ENCODE measurements around the gene GALNT10. TPM values are rescaled to one million over a fixed set of nuclear protein-coding genes. Genes with fewer than 3 reads are reported as not detected.
A peak's percentile ranks its signal among the peaks of the same experiment; 100 is the strongest.

Gene GALNT10
- total RNA-seq, 2 experiments from 2014 or later, result 12.9 to 15.2 TPM

GRCh38 chr5:154178661-154179060, 11.9 kb upstream of the GALNT10 start:
- no peak for DNase-seq
- TF ChIP-seq, protein P1, sequence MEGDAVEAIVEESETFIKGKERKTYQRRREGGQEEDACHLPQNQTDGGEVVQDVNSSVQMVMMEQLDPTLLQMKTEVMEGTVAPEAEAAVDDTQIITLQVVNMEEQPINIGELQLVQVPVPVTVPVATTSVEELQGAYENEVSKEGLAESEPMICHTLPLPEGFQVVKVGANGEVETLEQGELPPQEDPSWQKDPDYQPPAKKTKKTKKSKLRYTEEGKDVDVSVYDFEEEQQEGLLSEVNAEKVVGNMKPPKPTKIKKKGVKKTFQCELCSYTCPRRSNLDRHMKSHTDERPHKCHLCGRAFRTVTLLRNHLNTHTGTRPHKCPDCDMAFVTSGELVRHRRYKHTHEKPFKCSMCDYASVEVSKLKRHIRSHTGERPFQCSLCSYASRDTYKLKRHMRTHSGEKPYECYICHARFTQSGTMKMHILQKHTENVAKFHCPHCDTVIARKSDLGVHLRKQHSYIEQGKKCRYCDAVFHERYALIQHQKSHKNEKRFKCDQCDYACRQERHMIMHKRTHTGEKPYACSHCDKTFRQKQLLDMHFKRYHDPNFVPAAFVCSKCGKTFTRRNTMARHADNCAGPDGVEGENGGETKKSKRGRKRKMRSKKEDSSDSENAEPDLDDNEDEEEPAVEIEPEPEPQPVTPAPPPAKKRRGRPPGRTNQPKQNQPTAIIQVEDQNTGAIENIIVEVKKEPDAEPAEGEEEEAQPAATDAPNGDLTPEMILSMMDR (IDR thresholded peaks at IDR 0.05), result no peak
- intact Hi-C loops (cut with micrococcal nuclease), result loop anchor here (2.0 kb wide), 1 partner anchor 202 kb away; no protein-coding TSS in a partner anchor
- Mint-ChIP-seq H3K27me3 (peaks cover 8% of the 10 kb centered on the region), H3K4me3 (no peak overlapping the region), H3K4me1 (ENCODE audit: low read depth) (no peaks in the 10 kb centered on the region), H3K36me3 (ENCODE audit: low read depth) (no peaks in the 10 kb centered on the region), H3K9me3 (no peaks in the 10 kb centered on the region), H3K27ac (no peak overlapping the region)
- ChIA-PET CTCF (interaction anchor here (2.8 to 16.7 kb wide), 3 partner anchors 13 to 204 kb away, joined by 24 to 161 read pairs (median 40); partner anchors contain the start of gene GALNT10), POLR2A (no interaction called here)
- no peak for ATAC-seq

DNA sequence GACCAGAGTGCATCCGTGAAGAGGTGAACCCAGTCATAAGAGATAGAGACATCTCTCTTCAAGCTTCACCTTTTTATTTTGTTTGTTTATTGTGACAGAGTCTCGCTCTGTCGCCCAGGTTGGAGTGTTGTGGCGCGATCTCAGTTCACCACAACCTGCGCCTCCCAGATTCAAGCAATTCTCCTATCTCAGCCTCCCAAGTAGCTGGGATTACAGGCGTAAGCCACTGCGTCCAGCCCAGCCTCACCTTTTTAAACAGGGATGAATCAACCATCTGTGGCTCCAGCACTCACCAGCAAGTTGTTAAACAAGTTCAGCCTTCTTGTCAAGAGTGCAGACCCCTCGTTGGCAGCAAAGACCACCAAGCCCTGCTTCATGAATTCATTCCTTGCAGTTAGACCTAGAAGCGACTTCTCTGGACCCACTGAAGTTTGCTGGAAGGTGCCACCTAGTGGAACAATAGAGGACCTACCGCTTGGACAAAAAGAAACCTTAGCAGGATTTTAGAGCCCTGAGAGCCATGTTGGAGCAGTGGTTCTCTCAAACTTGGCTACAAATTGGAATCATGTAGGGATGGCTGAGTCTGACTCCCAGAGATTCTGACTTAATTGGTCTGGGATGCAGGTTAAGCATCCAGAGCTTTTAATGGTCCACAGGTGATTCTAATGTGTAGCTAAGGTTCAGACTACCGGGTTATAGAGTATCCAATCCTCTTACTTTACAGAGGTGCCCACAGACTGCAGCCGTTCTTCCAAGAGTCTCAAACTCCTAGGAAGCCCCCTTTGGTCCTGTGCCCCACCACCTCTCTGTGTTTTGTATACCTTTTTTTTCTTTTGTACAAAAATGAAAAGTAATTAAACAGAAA, 10.5 kb upstream of the GALNT10 start:
- Mint-ChIP-seq H3K4me3 (no peak overlapping the region), H3K36me3 (ENCODE audit: low read depth) (no peaks in the 10 kb centered on the region)

DNA sequence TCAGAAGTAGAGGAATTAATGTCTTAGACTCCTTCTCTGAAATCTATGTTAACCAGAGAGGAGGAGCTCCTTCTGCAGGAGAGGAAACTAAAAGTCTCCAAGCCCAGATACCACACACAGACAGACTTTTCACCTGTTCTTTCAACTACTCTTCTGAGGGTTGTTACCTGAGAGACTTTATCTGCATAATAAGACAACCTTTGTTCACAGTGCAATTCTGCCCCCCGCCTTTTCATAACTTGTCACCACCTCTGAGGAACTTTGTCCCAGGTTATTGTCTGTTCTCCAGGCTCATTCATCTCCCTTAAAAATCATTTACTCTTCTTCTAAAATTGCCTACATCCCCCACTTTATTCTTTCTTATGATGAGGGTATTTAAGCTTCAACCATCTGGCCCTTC, 9.4 kb upstream of the GALNT10 start:
- POLR2A ChIA-PET, result interaction anchor here (0.6 to 1.8 kb wide), 3 partner anchors 9 to 16 kb away, joined by 3 to 4 read pairs (median 3); no protein-coding TSS in a partner anchor
- DNase-seq, result no peak
- CTCF ChIA-PET, result interaction anchor here (0.9 to 16.7 kb wide), 10 partner anchors 10 to 223 kb away, joined by 3 to 161 read pairs (median 4); partner anchors contain the start of gene GALNT10
- no peak overlapping the region for H3K4me3 Mint-ChIP-seq
- H3K4me1 Mint-ChIP-seq (ENCODE audit: low read depth), result no peaks in the 10 kb centered on the region
- intact Hi-C loops (cut with micrococcal nuclease), result loop anchor here (2.0 kb wide), 1 partner anchor 108 kb away; no protein-coding TSS in a partner anchor
- H3K36me3 Mint-ChIP-seq (ENCODE audit: low read depth), result no peaks in the 10 kb centered on the region
- no peak overlapping the region for H3K27ac Mint-ChIP-seq
- peaks cover 8% of the 10 kb centered on the region for H3K27me3 Mint-ChIP-seq
- TF ChIP-seq, protein P1 (IDR thresholded peaks at IDR 0.05), result no peak
- no peaks in the 10 kb centered on the region for H3K9me3 Mint-ChIP-seq
- no peak for ATAC-seq

More for the DNA sequence above, 10.5 kb upstream of the GALNT10 start:
- intact Hi-C loops (cut with micrococcal nuclease), result loop anchor here (2.0 kb wide), 2 partner anchors 107 to 203 kb away; no protein-coding TSS in a partner anchor
- ATAC-seq, result peak; percentile 97
- DNase-seq, result peak; percentile 48
- Mint-ChIP-seq H3K4me1 (ENCODE audit: low read depth) (no peaks in the 10 kb centered on the region), H3K27me3 (peaks cover 8% of the 10 kb centered on the region), H3K27ac (no peak overlapping the region), H3K9me3 (no peaks in the 10 kb centered on the region)
- ChIA-PET CTCF (interaction anchor here (0.6 to 16.7 kb wide), 25 partner anchors 11 to 227 kb away, joined by 3 to 161 read pairs (median 3); partner anchors contain the start of gene GALNT10), POLR2A (interaction anchor here (1.1 kb wide), 1 partner anchor 225 kb away, joined by 3 read pairs; no protein-coding TSS in a partner anchor)
- TF ChIP-seq, protein P1 (IDR thresholded peaks at IDR 0.05), result peak; percentile 57

DNA sequence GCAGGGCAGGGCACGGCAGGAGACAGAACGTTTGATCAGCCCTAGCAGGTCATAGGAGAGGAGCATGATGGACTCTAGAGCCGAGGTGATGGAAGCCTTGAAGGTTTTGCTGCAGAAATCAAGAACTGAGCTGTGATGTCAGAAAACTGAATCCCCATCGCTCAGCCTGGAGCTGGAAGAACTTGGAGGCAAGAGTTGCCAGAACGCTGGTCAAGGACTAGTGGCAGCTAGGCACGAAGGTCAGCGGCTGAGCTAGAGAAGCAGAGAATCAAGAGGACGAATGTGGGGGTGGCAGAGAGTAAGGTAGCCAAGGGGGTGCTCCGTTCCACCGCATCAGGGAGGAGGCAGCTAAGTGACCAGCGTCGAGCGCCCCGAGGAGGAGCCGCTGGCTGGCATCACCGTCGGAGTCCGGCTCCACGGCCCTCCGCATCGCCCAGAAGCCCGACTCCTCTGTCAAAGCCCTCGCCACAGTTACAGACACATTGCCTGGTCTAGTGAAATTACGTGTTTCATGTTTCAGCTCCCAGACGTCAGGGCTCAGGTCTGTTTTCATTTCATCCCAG, 1.2 kb upstream of the GALNT10 start:
- ATAC-seq (no peak), DNase-seq (no peak)
- no peaks in the 10 kb centered on the region for H3K36me3 Mint-ChIP-seq (ENCODE audit: low read depth)
- TF ChIP-seq, protein P1 (IDR thresholded peaks at IDR 0.05), result no peak
- peak overlapping the region; percentile 43 for H3K27ac Mint-ChIP-seq
- H3K4me3 Mint-ChIP-seq, result peak overlapping the region; percentile 75
- ChIA-PET POLR2A (interaction anchor here (0.8 to 3.6 kb wide), 13 partner anchors 8 to 151 kb away, joined by 3 to 18 read pairs (median 6); partner anchors contain the start of genes FAM114A2 and MFAP3), CTCF (interaction anchor here (0.7 to 16.7 kb wide), 15 partner anchors 8 to 216 kb away, joined by 3 to 161 read pairs (median 6); no protein-coding TSS in a partner anchor)
- H3K9me3 Mint-ChIP-seq, result no peaks in the 10 kb centered on the region
- intact Hi-C loops (cut with micrococcal nuclease), result no loop called here
- H3K27me3 Mint-ChIP-seq, result peaks cover 7% of the 10 kb centered on the region
- peaks cover 28% of the 10 kb centered on the region for H3K4me1 Mint-ChIP-seq (ENCODE audit: low read depth)

Data from activated CD8-positive, alpha-beta T cell treated with anti-CD3 and anti-CD28 coated beads for 36 hours (primary cell).